ELF-1 (cell line): ENCODE measurements around the gene LCN1.
"Not testable (repeated sequence)": the region's sequence is repeated elsewhere in the genome, so short reads cannot be mapped to it uniquely, and the experiment has no call there.

Experiments
- DNase-seq: peaks from one replicate; pipeline ENCODE4 v3.0.0-alpha.2; 2016; ENCODE audit warnings: low read depth, low spot score

Gene LCN1

DNA sequence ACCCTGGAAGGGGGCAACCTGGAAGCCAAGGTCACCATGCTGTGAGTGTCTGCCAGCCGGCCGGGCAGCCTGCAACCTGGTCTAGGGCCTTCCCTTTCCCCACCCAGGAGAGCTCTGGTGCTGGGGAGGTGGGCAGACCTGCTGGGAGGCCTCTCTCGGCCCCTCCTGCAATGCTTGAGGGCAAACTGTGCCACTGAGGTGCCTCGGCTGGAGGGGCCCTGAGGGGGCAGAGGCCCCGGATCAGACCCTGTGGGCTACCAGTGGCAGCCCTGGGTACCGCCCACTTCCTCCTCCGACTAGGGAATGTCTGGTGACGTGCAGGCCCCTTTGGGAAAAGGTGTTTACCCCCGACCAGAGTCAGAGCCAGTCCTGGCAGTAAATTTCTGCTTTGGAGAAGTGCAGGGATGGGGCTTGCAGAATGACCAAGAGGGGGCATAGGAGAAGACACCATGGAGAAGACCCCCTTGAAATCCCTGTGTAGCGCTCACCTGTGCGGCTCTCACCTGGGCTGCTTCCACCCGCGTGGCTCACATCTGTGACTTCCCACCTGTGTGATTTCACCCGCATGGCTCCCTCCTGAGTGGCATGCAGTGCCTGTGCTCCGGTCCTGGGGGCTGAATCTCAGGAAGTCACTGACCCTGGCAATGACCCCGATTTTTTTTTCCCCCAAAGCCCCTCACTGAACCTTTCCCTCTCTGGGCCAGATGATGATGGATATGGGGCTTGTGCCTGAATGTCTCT is 1.1 kb downstream of the LCN1 start:
- no peak for DNase-seq

DNA sequence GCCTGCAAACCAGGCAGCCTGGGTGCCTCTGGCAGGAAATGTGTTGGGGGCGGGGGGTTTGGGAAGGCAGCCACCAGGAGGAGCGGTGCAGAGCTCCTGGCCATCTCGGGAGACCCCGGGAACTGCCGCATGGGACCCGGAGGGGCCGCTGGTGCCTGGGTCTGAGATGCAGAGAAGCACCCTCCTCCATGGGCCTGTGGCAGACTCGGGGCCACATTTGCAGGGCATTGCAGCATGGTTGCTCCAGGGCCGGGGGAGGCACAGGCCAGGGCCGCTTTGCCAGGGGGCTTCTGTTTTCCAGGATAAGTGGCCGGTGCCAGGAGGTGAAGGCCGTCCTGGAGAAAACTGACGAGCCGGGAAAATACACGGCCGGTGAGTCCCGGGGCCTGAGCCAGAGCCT is 1.7 kb downstream of the LCN1 start:
- DNase-seq, result no peak

DNA sequence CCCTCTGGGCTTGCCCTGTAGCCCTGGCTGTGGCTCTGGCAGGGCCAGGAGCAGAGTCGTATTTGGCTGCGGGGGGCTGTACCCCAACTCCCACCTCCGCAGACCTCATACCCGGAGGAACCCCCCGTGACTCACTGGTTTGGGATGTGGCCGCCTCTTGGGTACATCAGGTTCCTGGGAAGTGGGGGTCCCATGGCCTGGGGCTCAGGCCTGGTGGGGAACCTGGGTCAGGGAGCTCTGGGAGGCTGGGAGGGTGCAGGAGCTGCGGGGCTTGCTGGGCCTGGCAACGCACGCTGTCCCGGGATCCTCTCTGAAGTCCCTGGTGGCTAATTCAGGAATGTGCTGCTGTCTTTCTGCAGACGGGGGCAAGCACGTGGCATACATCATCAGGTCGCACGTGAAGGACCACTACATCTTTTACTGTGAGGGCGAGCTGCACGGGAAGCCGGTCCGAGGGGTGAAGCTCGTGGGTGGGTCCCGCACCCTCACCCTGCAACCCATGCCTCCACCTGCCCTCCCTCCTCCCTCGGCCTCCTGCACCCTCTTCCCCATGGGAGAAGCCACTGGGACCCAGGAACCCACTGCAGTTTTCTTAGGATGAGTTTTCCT is 2.4 kb downstream of the LCN1 start:
- peak; percentile 34 for DNase-seq

DNA sequence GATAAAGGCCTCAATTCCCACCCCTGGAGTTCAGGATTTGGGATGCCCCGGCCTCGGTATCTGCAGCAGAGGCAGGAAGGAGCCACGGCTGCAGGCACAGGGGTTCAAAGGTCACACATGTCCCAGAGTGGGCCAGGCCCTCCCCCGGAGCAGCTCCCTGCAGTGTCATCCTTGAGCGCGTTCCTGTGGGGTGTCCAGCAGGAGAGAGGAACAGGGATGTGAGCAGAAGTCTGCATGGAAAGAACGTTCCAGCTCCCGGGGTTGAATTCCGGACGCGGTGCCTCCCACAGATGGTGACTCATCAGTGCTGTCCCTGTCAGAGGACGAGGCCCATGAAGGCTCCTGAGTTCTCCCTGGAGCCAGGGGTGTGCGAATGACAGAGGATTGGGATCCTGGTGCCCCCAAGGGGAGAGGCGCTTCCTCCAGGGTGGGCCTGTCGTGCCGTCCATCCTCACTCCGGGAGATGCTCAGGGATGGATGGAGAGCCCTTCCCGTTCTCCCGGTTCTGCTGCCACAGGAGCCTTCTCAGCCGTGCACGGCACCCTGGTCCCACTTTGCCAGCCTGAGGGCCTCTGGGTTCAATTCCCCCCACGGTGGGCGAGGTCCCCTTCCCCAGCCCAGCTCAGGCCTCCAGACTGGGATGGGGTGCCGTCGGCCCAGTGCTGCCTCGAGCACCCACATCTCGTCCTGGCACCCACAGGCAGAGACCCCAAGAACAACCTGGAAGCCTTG is 3.1 kb downstream of the LCN1 start:
- DNase-seq, result no peak

DNA sequence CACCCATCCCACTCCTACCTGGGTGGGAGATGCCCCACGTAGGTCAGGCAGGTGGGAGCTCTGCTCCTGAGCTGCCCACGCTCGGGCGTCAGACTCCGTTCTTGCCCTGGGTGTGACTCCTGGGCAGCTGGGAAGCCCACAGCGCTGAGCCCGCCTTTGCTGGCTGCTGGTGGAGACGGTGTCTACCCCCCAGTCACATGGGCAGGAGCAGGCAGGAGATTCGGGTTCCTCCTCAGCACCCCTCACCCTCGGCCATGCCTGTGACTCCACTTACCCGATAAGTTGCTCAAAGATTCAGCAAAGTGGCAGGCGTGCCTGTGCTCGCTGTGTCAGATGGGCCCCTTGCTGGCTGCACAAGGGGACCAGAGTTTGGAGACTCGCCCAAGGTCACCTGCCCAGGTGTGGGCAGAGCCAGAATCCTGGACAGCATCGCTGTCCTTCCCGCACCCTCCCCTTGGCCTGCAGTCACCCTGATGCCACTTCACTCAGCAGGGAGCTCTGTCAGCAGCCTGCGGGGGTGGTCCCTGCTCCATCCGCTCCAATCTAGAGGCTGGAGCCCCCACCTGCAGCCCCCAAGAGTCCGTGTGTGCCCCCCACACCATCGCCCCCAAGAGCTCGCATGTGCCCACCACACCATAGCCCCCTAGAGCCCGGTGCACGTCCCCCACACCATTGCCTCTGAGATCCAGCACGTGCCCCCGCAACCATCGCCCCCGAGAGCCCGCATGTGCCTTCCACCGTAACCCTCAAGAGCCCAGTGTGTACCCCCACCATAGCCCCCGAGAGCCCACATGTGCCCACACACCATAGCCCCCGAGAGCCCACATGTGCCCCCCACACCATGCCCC is 4.2 kb downstream of the LCN1 start:
- no peak for DNase-seq

DNA sequence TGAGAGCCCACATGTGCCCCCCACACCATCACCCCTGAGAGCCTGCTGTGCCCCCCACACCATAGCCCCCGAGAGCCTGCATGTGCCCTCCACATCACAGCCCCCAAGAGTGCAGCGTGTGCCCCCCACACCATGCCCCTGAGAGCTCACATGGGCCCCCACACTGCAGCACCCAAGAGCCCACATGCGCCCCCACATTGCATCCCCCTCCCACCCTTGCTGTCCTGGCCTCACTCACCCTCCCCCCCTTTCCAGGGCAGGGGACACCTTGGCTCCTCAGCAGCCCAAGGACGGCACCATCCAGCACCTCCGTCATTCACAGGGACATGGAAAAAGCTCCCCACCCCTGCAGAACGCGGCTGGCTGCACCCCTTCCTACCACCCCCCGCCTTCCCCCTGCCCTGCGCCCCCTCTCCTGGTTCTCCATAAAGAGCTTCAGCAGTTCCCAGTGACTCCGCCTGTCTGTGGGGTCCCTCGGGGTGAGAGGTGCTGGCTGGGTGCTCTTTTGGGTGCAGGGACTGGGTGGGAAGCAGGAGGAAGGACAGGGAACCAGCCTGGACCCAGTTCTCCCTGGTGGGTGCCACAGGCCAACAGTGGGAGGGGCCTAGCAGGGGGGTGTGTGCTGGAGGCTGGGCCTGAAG is 5.0 kb downstream of the LCN1 start:
- DNase-seq, result no peak

DNA sequence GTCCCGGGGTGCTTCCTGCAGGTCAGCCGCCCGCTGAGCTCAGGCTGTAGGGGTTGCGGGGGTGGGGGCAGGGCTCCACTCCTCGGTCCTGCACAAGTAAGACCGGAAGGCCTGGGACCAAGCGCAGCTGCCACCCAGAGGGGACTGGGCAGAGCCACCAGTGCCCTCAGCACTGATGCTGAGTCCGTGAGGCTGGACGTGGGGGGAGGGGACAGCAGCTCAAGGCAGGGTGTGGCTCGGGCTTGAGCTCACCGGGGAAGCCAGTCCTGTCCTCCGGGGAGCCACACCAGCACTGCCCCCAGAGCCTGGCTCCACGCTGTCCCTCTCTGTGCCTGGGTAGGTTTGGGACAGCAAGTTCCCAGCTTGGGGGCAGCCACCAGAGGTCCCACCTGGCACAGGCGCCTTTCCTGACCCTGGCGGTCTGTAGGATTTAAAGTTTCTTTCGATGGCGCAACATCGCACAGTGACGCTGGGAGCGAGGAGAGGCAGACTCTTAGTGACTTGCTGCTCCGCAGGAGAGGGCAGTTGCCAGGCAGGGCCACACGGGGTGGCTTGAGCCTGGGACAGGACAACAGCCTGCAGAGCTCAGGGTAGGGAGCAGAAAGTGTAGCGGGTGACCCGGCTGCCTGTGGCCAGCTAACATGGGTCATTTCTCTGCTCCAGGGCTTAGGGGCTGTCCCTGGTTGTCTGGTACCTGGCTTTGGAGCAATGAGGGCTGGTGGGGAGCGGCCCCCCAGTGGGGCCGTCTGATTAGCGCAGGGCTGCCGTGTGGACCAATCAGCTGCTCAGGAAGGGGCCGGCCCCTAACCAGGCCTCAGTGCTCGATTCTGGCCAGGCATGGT is 5.7 kb downstream of the LCN1 start:
- peak; percentile 75 for DNase-seq

DNA sequence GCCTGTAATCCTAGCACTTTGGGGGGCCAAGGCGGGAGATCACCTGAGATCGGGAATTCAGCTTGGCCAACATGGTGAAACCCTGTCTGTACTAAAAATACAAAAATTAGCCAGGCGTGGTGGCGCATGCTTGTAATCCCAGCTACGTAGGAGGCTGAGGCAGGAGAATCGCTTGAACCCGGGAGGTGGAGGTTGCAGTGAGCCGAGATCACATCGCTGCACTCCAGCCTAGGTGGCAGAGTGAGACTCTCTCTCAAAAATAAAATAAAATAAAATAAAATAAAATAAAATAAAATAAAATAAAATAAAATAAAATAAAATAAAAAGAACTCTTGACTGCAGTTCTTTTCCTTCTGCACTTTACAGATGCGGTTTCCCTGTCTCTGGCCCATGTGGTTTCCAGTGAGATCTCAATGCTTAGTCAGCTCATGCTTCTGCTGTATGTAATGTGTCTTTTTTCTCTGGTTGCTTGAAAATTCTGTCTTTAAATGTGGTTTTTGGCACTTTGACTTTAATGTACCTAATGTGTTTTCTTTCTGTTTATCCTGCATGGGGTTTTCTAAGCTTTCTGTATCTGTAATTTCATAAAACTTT is 7.7 kb downstream of the LCN1 start:
- DNase-seq, result not testable (repeated sequence)

DNA sequence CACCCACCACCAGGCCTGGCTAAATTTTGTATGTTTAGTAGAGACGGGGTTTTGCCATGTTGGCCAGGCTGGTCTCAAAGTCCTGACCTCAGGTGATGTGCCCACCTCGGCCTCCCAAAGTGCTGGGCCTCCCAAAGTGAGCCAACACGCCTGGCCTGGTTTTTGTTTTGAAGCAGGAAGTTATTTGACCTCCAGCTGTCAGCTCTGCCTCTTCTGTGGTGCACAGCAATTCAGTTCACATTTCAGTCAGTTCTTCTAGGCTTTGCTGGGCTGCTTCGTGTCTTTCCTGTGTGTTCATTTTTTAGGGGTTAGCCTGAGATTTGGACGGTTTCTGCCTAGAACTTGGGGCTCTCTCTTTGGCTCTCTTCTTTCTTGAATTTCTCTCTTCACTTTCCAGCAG is 8.9 kb downstream of the LCN1 start:
- DNase-seq, result no peak

DNA sequence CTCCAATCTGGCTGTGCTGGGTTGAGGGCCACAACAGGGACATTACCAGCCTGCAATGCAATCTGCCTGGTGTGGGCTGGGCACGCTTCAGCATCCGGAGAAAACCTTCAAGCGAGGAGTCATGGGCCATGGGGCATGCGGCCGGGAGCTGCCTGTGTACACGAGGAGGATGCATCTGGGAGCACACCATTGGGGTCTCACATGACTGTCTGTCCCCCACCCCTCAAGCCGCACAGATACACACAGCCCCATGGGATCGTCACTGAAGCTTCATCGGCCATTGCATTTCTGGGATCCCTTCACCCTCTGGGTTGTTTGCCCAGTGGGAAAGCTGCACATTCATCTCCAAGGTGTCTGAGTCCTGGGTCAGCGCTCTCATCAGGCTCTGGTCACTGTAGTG is 9.9 kb downstream of the LCN1 start:
- DNase-seq, result no peak

DNA sequence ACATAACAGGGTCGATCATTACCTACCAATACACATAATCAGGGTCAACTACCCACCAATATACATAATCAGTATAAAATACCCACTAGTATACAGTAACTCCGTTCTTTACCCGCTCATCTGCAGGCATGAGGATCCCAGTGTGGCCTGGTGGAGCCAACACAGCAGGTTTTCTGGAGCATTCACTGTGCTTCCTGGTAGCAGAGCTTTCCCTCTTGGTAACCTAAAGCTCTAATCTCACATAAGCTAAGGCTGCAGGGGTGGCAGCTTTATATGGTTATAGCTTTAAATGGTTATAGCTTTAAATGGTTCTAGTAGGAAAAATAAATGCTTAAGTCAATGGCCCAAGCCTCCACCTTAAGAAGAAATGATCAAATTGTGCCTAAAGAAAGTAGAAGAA is 11.9 kb downstream of the LCN1 start:
- no peak for DNase-seq

DNA sequence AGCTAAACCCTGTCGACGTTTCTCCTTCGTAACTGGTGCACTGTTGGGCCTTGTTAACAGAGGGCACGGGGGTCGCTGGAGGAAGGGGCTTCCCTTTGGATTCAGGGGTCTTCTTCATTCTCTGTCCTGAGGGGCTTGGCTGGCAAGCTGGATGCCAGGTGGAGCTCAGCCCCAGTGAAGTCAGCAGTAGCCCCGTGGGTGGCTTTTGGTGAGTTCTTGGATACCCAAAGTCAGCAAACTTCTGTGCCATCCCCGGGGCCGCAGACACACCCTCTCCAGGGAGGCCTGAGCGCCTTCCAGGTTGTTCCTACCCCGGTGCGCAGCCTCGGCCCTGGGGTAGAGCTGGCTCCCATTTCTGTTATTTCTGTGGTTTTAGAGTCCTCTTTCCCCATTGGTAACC is 12.4 kb downstream of the LCN1 start:
- no peak for DNase-seq

DNA sequence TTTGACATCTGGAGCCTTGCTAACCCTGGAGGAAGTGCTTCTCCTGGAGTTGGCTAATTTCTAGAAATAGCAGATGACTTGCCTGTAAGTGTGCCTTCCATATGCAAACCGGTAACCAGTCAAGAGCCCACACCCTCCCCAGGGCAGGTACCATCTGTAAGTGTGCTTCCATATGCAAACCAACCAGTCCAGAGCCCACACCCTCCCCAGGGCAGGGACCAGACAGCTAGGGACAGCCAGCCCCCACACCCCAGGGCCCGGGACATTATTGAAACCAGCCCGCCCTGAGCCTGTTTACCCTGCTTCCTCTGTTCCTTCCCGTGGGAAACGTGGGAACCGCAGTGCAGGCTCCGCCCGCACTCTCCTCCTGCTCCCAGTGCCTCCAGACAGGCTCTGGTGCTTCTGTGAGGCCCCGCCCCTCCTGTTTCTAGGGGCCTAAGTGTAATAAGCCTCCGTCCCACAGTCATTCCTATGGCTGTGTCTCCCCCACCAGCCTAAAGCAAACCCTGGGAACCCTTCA is 13.0 kb downstream of the LCN1 start:
- DNase-seq, result peak; percentile 67

DNA sequence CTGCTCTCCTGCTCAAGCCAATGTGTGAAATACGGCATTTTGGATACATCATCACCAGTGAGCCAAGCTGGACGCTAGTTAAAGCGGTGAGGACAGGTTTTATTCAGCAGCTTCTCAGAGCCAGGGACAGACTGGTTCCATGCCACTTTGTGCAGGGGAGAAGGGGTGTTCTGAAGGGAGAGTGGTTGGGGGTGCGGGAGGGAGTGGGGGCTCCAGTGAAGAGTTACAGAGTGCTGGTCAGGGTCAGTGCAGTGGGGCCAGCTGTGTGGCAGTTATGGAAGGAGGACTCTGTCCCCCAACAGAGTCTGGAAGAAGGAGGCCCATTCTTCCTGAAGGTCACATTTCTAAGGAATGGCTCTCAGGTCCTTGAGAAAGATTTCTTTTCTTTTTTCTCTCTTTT is 13.6 kb downstream of the LCN1 start:
- DNase-seq, result not testable (repeated sequence)

DNA sequence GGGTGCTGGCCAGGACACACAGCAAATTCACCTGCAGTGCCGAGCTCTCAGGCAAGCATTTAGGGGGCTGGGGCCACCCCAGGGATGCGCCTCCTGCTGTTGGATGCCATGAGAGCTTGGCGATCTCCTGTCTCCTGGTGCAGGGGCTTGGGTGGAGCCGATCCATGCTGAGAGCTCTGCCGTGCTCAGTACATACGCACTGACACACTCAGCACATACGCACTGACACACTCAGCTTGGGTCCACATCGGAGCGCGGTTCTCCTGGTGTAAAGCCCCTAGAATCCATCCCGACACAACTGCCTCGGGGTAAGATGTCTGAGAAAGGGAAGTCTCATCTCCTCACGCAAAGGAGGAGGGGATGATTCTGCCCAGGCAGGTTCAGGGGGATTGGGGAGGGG is 14.4 kb downstream of the LCN1 start:
- not testable (repeated sequence) for DNase-seq

DNA sequence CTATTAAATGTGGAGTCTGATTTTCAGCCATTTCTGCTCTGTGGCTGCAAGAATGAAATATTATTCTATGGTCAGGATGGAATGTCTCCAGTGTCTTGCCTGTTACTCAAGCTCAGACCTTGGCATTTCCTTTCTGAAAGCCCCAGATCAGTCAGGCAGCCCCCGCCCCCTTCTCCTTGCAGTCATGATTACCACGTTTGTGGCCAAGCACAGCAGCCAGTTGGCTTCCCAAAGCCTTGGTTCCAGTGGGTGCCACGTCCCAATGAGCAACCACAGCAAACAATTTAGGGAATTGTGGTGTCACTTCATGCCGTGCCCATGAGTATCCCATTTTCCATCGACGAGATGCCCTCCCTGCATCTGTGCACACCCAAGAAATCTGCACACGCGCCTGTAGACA is 15.0 kb downstream of the LCN1 start:
- DNase-seq, result no peak

DNA sequence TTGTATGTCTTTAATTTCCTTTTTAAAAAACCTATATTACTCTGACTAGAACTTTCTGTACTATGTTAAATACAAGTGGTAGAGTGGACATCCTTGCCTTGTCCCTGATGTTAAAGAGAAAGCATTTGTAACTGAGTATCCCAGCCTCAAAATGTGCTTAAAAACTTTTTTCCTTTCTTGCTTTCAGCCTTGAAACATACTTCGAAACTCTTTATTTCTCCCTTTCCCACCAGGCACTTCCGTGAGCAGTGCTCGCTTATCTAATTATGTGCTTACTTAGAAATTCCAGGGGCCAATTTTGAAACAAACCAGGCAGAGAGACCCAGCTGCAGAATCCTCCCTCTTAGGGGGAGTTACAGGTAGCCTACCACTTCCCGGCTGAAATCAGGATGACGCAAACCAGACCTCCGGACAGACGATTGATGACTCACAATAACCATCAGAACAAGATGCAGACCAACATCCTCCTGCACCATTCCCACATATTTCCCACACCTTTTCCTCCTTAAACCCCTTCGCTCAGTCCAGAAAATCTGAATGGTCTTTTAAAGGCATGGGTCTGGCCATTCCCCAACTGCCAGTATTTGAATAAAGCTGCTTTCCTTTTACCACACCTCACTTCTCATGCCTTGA is 22.1 kb downstream of the LCN1 start:
- DNase-seq, result peak; percentile 81

DNA sequence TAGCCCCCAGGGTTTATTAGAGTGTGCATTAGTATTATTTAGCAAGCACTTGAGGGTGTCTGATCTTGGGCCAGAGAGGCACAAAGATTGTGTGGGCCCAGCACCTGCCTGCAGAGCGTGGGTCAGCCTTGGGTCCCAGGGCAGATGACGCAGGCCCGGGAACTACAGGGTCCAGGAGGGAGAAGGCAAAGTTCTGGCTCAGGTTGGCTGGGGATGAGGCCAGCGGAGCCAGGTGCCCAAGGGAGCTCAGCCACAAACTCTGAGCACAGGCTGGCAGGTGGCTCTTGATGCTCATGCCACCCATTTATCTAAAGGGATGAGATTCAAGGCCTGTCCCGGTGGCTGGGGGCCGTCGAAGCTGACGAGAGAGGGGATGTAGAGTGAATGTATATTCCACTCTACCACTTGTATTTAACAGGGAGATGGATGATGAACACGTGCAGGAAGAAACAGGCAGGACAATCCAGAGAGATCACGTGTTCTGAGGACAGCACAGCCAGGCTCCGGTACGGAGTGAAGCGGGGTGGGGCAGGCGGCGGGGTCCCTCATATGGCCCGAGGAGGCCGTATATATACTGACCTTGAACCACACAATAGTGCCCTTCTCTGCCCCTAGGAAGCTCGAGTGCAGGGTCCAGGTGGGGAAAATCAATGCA is 23.9 kb downstream of the LCN1 start:
- no peak for DNase-seq

DNA sequence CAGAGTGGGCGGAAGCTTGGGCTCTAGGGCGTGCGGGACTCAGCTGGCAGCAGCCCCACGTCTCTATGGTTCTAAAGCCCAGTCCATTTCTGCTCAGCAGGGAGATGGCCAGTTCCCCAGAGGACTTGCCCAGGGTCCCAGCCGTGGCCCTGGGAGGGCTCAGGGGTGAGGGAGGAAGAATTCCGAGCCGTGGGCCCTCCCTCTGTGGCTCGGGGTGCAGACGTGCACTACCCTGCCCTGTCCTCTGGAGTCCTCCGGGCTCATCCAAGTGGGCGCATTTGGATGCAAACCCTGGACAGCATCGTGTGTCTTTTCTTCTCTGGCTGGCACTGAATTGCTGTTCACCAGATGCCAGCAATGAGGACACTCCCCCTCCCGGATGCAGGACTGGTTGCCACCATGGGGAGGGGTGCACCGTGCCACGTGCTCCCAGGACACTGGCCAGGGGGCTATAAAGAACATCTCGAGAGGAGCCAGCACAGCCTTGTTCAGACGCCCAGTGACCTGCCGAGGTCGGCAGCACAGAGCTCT is 24.5 kb downstream of the LCN1 start, which contains the start of gene OBP2A:
Gene OBP2A (plus strand): TSS at position 481 of the 531 bp plus-strand sequence. CDS start 55 bp downstream, outside the sequence.
- DNase-seq, result not testable (repeated sequence)
